ENCODE results near the gene SLCO2A1. TPM values are rescaled to one million over a fixed set of nuclear protein-coding genes. Genes with fewer than 3 reads are reported as not detected.

Gene SLCO2A1
- total and polyA plus RNA-seq, 8 donors: 1.9 to 121 (median 8.8) TPM

GRCh38 chr3:134004841-134005240, 24.9 kb downstream of the SLCO2A1 start:
- H3K27ac ChIP-seq: no peak overlapping the region
- no peaks in the 10 kb centered on the region for H3K4me1 ChIP-seq
- intact Hi-C loops (cut with DNase I; ENCODE audit: low total_unique reads): no loop called here
- no peak overlapping the region for H3K4me3 ChIP-seq
- DNase-seq: no peak
- H3K36me3 ChIP-seq: no peaks in the 10 kb centered on the region
- 82 to 92% (median 88%) methylated on average over 4 of the region's 4 CpGs for WGBS, 5 donors
- H3K27me3 ChIP-seq: no peaks in the 10 kb centered on the region
- H3K9me3 ChIP-seq: peaks cover 0 to 10% (median 5%) of the 10 kb centered on the region in 4 donors
- TF ChIP-seq POLR2A (IDR thresholded peaks at IDR 0.05): no peak
- TF ChIP-seq POLR2AphosphoS5 (IDR thresholded peaks at IDR 0.05): no peak
- no peak for TF ChIP-seq EP300 (IDR thresholded peaks at IDR 0.05)
- TF ChIP-seq, protein P1, sequence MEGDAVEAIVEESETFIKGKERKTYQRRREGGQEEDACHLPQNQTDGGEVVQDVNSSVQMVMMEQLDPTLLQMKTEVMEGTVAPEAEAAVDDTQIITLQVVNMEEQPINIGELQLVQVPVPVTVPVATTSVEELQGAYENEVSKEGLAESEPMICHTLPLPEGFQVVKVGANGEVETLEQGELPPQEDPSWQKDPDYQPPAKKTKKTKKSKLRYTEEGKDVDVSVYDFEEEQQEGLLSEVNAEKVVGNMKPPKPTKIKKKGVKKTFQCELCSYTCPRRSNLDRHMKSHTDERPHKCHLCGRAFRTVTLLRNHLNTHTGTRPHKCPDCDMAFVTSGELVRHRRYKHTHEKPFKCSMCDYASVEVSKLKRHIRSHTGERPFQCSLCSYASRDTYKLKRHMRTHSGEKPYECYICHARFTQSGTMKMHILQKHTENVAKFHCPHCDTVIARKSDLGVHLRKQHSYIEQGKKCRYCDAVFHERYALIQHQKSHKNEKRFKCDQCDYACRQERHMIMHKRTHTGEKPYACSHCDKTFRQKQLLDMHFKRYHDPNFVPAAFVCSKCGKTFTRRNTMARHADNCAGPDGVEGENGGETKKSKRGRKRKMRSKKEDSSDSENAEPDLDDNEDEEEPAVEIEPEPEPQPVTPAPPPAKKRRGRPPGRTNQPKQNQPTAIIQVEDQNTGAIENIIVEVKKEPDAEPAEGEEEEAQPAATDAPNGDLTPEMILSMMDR (IDR thresholded peaks at IDR 0.05): no peak

GRCh38 chr3:134003066-134003465, 26.7 kb downstream of the SLCO2A1 start:
- TF ChIP-seq POLR2A (IDR thresholded peaks at IDR 0.05) (no peak), EP300 (IDR thresholded peaks at IDR 0.05) (no peak), POLR2AphosphoS5 (IDR thresholded peaks at IDR 0.05) (no peak)
- TF ChIP-seq, protein P1 (IDR thresholded peaks at IDR 0.05): no peak
- Histone ChIP-seq H3K9me3 (peaks cover 0 to 10% (median 5%) of the 10 kb centered on the region in 4 donors), H3K27me3 (no peaks in the 10 kb centered on the region), H3K4me3 (no peak overlapping the region), H3K27ac (no peak overlapping the region), H3K36me3 (no peaks in the 10 kb centered on the region), H3K4me1 (no peaks in the 10 kb centered on the region)
- WGBS, 5 donors: 93 to 96% (median 94%) methylated on average over 5 of the region's 5 CpGs
- intact Hi-C loops (cut with DNase I; ENCODE audit: low total_unique reads): no loop called here
- no peak for DNase-seq

DNA sequence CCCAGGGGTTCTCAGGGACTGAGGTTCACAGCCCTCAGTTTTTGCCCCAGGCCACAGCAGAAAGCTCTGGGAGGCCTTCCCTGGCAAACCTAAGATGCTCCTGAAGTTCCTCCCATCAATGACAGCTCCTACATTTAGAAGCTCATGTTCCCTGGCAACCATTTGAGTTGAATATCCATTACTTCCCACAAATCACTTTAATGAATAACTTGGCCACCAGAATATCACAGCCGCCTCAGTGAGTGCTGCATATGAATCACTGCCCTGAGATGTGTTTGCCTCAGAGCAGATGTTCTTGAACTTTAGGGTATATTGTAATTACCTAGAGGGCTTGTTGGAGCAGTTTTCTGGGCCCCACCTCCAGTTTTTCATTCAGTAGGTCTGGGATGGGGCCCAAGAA, 27.4 kb downstream of the SLCO2A1 start:
- no peak overlapping the region for H3K4me3 ChIP-seq
- H3K9me3 ChIP-seq: peaks cover 0 to 10% (median 5%) of the 10 kb centered on the region in 4 donors
- H3K27me3 ChIP-seq: no peaks in the 10 kb centered on the region
- peak in 1 of 2 donors; percentile 28 for DNase-seq
- 78 to 92% (median 86%) methylated on average over 1 of the region's 1 CpG for WGBS, 5 donors
- H3K36me3 ChIP-seq: no peaks in the 10 kb centered on the region
- TF ChIP-seq POLR2AphosphoS5 (IDR thresholded peaks at IDR 0.05) (no peak), EP300 (IDR thresholded peaks at IDR 0.05) (no peak), POLR2A (IDR thresholded peaks at IDR 0.05) (no peak)
- TF ChIP-seq, protein P1 (IDR thresholded peaks at IDR 0.05): no peak
- no peaks in the 10 kb centered on the region for H3K4me1 ChIP-seq
- H3K27ac ChIP-seq: no peak overlapping the region
- intact Hi-C loops (cut with DNase I; ENCODE audit: low total_unique reads): no loop called here

DNA sequence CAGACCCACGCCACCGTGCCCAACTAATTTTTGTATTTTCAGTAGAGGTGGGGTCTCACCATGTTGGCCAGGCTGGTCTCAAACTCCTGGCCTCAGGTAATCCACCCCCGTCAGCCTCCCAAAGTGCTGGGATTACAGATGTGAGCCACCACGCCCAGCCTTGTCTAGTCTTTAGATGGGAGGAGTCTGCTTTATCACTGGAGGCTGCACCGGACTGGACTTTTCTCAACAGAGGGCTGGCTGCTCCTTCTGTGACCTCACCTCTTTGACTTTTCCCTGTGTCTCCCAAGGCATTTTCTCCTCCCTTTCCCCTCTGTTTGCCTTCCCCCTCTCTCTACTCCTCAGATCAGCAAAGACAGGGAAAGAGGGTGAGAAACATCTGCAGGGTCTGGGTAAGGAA, 28.5 kb downstream of the SLCO2A1 start:
- intact Hi-C loops (cut with DNase I; ENCODE audit: low total_unique reads): no loop called here
- no peaks in the 10 kb centered on the region for H3K4me1 ChIP-seq
- no peak overlapping the region for H3K4me3 ChIP-seq
- H3K9me3 ChIP-seq: peaks cover 0 to 10% (median 5%) of the 10 kb centered on the region in 4 donors
- no peaks in the 10 kb centered on the region for H3K27me3 ChIP-seq
- 74 to 89% (median 78%) methylated on average over 5 of the region's 5 CpGs for WGBS, 5 donors
- no peak for TF ChIP-seq POLR2AphosphoS5 (IDR thresholded peaks at IDR 0.05)
- TF ChIP-seq, protein P1 (IDR thresholded peaks at IDR 0.05): no peak
- no peak for TF ChIP-seq POLR2A (IDR thresholded peaks at IDR 0.05)
- no peak for TF ChIP-seq EP300 (IDR thresholded peaks at IDR 0.05)
- H3K27ac ChIP-seq: no peak overlapping the region
- no peaks in the 10 kb centered on the region for H3K36me3 ChIP-seq
- DNase-seq: no peak
